Measurements from ENCODE around the gene KAT7. TPM values are rescaled to one million over a fixed set of nuclear protein-coding genes. Genes with fewer than 3 reads are reported as not detected.

Gene KAT7
- total RNA-seq, 2 donors from 2014 or later = 38.9 to 51.4 TPM

- H3K4me3 ChIP-seq = no peak overlapping the region
- ATAC-seq (ENCODE audit: insufficient number of reproducible peaks, low FRiP score, low read depth) (no peak), DNase-seq (ENCODE audit: low spot score) (no peak)
- peaks cover 4 to 13% of the 10 kb centered on the region in 2 donors for H3K4me1 ChIP-seq (ENCODE audit: control insufficient read depth in 1 of 2, low read depth in 2 of 2)
- no peak for TF ChIP-seq CTCF (IDR thresholded peaks at IDR 0.05)
- H3K27me3 ChIP-seq (replicated peaks; ENCODE audit: insufficient read depth) = no peaks in the 10 kb centered on the region
- H3K27ac ChIP-seq = no peak overlapping the region
- no peaks in the 10 kb centered on the region for H3K9me3 ChIP-seq
- peaks cover 64% of the 10 kb centered on the region for H3K36me3 ChIP-seq
Measured at GRCh38 chr17:49820773-49821172, 32.3 kb downstream of the KAT7 start.

GRCh38 chr17:49821466-49821865 is 33.0 kb downstream of the KAT7 start:
- DNase-seq (ENCODE audit: low spot score) = no peak
- ATAC-seq (ENCODE audit: insufficient number of reproducible peaks, low FRiP score, low read depth) = no peak
- TF ChIP-seq CTCF (IDR thresholded peaks at IDR 0.05) = no peak
- Histone ChIP-seq H3K4me1 (ENCODE audit: control insufficient read depth in 1 of 2, low read depth in 2 of 2) (peaks cover 4 to 6% of the 10 kb centered on the region in 2 donors), H3K36me3 (peaks cover 71% of the 10 kb centered on the region), H3K4me3 (no peak overlapping the region), H3K27me3 (replicated peaks; ENCODE audit: insufficient read depth) (no peaks in the 10 kb centered on the region), H3K27ac (no peak overlapping the region), H3K9me3 (no peaks in the 10 kb centered on the region)

- peaks cover 75% of the 10 kb centered on the region for H3K36me3 ChIP-seq
- no peak overlapping the region for H3K27ac ChIP-seq
- H3K9me3 ChIP-seq = no peaks in the 10 kb centered on the region
- DNase-seq (ENCODE audit: low spot score) = no peak
- H3K4me3 ChIP-seq = no peak overlapping the region
- no peaks in the 10 kb centered on the region for H3K27me3 ChIP-seq (replicated peaks; ENCODE audit: insufficient read depth)
- TF ChIP-seq CTCF (IDR thresholded peaks at IDR 0.05) = no peak
- peaks cover 3 to 4% of the 10 kb centered on the region in 2 donors for H3K4me1 ChIP-seq (ENCODE audit: control insufficient read depth in 1 of 2, low read depth in 2 of 2)
- ATAC-seq (ENCODE audit: insufficient number of reproducible peaks, low FRiP score, low read depth) = no peak
Measured at GRCh38 chr17:49821916-49822315, 33.4 kb downstream of the KAT7 start.

GRCh38 chr17:49822829-49823228 is 34.3 kb downstream of the KAT7 start:
- Histone ChIP-seq H3K27ac (no peak overlapping the region), H3K27me3 (replicated peaks; ENCODE audit: insufficient read depth) (no peaks in the 10 kb centered on the region), H3K36me3 (peaks cover 73% of the 10 kb centered on the region), H3K4me3 (no peak overlapping the region), H3K4me1 (ENCODE audit: control insufficient read depth in 1 of 2, low read depth in 2 of 2) (peaks cover 5 to 9% of the 10 kb centered on the region in 2 donors), H3K9me3 (no peaks in the 10 kb centered on the region)
- DNase-seq (ENCODE audit: low spot score) (no peak), ATAC-seq (ENCODE audit: insufficient number of reproducible peaks, low FRiP score, low read depth) (no peak)
- TF ChIP-seq CTCF (IDR thresholded peaks at IDR 0.05) = no peak

- no peaks in the 10 kb centered on the region for H3K27me3 ChIP-seq (replicated peaks; ENCODE audit: insufficient read depth)
- H3K4me3 ChIP-seq = no peak overlapping the region
- H3K4me1 ChIP-seq (ENCODE audit: control insufficient read depth in 1 of 2, low read depth in 2 of 2) = peaks cover 10 to 17% of the 10 kb centered on the region in 2 donors
- no peak overlapping the region for H3K27ac ChIP-seq
- no peaks in the 10 kb centered on the region for H3K9me3 ChIP-seq
- DNase-seq (ENCODE audit: low spot score) = no peak
- TF ChIP-seq CTCF (IDR thresholded peaks at IDR 0.05) = no peak
- ATAC-seq (ENCODE audit: insufficient number of reproducible peaks, low FRiP score, low read depth) = no peak
- peaks cover 65% of the 10 kb centered on the region for H3K36me3 ChIP-seq
Measured at GRCh38 chr17:49823614-49824013, 35.1 kb downstream of the KAT7 start.

All from thoracic aorta (tissue), 2 donors.